ENCODE data around the gene RAB34. TPM values are rescaled to one million over a fixed set of nuclear protein-coding genes. Genes with fewer than 3 reads are reported as not detected.

The RAB34 gene
- total RNA-seq, 2 donors from 2014 or later, result 6.9 to 17.4 TPM

- ATAC-seq (no peak), DNase-seq (no peak)
- intact Hi-C loops (cut with DNase I, micrococcal nuclease), result no loop called here
These were observed 14.0 kb downstream of the RAB34 start for GRCh38 chr17:28703552-28704218.

DNA sequence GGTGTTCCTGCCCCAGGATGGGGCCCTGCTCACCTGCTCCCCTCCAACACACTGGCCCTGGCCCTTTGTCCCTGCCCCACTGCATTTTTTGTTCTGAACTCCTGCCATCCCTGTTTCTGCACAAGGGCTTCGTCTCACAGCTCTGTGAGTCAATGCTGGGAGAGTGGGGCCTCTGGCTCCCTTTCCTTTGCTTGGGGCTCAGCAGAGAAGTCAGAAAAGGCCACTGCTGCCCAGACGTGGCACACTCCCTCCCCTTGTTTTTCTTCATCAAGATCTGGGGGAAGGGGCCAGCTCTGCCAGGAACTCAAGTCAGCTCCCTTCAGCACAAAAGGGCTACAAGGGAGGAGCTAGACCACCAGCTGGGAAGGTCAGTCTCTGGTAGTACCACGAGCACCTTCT is 14.9 kb downstream of the RAB34 start:
- intact Hi-C loops (cut with DNase I, micrococcal nuclease), result no loop called here
- ATAC-seq (no peak), DNase-seq (no peak)

GRCh38 chr17:28702026-28702751 is 15.5 kb downstream of the RAB34 start:
- intact Hi-C loops (cut with DNase I, micrococcal nuclease), result no loop called here
- DNase-seq (no peak), ATAC-seq (no peak)

DNA sequence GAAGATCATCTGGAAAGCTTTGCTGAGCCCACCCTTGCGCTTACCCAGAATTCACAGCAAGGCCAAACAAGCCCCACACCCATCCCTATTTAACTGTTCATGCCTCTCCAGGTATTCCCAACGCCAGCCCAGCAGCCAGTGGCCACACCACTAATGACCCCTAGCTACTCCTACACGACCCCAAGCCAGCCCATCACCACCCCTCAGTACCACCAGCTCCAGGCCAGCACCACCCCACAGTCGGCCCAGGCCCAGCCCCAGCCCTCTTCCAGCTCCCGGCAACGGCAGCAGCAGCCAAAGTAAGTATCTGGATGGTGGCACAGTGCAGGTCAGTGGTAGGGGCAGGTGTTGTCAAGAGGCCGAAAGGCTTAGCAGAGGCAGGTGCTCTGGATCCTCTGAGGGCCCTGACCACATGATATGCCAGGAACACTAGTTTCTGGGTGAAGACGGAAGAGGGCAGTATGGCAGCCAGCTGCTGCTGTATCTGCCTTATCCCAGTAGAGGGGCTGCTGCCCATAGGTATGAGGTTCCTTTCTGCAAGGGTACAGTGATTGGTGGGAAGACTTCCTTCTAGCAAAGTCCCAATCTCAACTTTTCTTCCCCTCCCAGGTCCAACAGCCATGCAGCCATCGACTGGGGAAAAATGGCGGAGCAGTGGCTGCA is 16.7 kb downstream of the RAB34 start:
- ATAC-seq, result no peak
- intact Hi-C loops (cut with DNase I, micrococcal nuclease), result no loop called here
- no peak for DNase-seq

DNA sequence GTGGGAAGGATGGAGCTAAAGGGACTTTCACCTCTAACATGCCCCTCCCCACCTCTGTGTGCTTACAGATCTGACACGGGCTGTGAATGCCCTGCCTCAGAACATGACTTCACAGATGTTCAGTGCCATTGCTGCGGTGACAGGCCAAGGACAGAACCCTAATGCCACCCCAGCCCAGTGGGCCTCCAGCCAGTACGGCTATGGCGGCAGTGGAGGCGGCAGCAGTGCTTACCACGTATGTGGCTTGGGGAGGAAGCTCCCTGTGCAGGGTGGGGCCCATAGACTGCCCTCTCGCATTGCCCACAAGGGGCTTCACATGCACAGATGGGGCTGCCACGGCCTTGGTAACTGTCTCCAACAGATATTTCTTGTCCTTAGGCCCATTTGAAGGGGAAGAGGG is 17.4 kb downstream of the RAB34 start:
- ATAC-seq (no peak), DNase-seq (no peak)
- intact Hi-C loops (cut with DNase I, micrococcal nuclease), result no loop called here

- DNase-seq (peak; percentile 84 to 86), ATAC-seq (peak; percentile 95)
- intact Hi-C loops (cut with DNase I, micrococcal nuclease), result no loop called here
These were observed 19.3 kb downstream of the RAB34 start for GRCh38 chr17:28698253-28698941.

DNA sequence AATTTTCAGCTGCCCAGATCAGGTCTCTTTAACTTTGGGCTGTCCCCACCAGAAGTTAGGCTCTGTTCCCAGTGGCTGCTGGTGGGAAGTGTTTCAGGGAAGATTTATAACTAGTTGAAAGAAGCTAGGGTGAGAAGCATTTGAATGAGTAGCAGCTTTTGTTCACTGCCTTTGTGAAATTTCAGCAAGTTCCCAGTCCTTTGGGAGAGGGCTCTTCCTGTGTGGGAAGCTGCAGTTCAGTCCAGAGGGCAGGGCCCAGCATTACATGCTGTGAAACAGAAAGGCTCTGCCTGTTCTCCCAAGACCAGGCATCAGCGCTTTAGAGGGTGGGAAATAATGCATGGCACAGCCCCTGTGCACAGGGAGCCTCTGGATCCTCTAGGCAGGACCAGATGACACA is 23.8 kb downstream of the RAB34 start:
- intact Hi-C loops (cut with DNase I, micrococcal nuclease), result no loop called here
- ATAC-seq, result no peak
- DNase-seq, result no peak

DNA sequence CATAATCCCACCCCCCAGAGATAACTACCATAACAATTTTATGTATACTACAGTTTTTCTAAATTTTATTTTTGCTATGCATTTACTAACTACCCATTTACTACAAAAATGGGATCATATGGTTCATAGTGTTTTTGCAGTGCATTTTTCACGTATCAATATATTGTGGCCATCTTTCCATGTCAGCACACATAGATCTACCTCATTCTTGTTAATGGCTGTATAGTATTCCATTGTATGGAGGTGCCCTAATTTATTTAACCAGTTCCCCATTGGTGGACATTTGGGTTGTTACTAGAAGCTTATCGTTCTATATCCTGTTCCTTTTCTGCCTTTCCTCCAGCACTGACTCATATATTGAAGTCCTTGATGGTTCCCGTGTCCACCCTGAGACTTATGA is 28.7 kb downstream of the RAB34 start:
- intact Hi-C loops (cut with DNase I, micrococcal nuclease), result no loop called here
- DNase-seq, result no peak
- ATAC-seq, result no peak

GRCh38 chr17:28688481-28688880 is 29.2 kb downstream of the RAB34 start:
- DNase-seq (no peak), ATAC-seq (no peak)
- intact Hi-C loops (cut with DNase I, micrococcal nuclease), result no loop called here

DNA sequence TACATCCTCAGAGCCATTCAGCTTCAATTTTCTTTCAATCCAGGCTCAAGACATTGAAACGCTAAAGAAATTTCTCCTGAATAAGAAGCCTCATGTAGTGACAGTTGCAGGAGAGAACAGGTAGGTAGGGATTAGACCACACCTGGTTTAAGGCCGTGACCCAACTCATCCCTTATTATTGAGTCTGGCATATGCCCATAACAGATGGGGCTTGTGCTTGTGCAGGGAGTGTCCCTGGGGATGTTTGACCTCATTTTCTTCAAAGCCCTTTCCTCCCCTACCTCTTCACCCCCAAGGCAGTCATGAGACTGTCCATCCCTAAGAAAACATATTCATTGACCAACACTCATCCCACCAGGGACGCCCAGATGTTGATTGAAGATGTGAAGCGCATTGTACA is 31.4 kb downstream of the RAB34 start:
- no peak for DNase-seq
- ATAC-seq, result no peak
- intact Hi-C loops (cut with DNase I, micrococcal nuclease), result no loop called here

DNA sequence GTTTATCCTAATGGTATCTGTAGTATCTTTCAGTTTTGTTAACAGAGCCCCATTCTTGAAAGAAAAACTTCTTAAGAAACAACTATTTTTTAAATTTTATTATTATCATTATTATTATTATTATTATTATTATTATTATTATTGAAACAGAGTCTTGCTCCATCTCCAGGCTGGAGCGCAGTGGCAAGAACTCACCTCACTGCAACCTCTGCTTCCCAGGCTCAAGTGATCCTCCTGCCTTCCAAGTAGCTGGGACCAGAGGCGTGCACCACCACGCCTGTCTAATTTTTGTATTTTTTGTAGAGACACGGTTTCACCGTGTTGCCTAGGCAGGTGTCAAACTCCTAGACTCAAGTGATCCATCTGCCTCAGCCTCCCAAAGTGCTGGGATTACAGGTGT is 32.3 kb downstream of the RAB34 start:
- ATAC-seq, result no peak
- DNase-seq, result no peak

DNA sequence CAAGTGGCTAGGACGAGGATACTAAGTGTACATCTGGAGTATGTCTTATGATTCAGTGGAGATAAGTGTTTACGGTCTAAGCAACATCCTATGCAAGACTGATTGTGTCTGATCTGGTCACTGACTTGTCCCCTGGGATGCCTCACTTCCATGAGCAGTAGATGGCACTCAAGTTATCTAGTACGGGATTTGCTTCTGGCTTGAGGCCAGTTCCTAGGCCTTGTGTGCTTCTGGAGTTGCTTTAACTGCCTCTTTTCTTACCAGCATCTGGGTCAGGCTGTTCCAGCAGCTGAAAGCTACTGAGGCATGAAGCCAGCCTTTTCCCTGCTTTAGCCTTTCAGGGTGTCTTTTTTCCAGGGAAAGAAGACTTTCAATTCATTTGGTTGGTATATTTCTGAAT is 32.7 kb downstream of the RAB34 start:
- peak; percentile 47 to 55 for DNase-seq
- peak; percentile 89 for ATAC-seq
- intact Hi-C loops (cut with DNase I, micrococcal nuclease), result no loop called here

More for the DNA sequence above, 32.3 kb downstream of the RAB34 start:
- intact Hi-C loops (cut with DNase I, micrococcal nuclease), result no loop called here

- intact Hi-C loops (cut with DNase I, micrococcal nuclease), result no loop called here
- ATAC-seq, result no peak
- DNase-seq, result no peak
These were observed 35.0 kb downstream of the RAB34 start for GRCh38 chr17:28682655-28683054.

DNA sequence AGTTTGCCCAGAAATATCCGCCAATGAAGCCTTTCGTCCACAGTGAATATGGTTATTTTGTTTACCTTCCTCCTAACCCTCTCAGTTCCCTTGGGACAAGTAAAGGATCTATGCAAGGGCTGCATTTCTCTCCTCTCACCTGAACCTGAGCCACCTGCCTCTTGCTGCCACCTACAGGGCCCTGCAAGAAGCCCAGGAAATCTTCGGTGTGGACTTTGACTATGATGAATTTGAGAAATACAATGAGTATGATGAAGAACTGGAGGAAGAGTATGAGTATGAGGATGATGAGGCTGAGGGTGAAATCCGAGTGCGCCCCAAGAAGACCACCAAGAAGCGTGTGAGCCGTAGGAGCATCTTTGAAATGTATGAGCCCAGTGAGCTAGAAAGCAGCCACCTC is 41.7 kb downstream of the RAB34 start:
- ATAC-seq (peak; percentile 95), DNase-seq (peak in 1 of 2 donors; percentile 32)
- intact Hi-C loops (cut with DNase I, micrococcal nuclease), result no loop called here

DNA sequence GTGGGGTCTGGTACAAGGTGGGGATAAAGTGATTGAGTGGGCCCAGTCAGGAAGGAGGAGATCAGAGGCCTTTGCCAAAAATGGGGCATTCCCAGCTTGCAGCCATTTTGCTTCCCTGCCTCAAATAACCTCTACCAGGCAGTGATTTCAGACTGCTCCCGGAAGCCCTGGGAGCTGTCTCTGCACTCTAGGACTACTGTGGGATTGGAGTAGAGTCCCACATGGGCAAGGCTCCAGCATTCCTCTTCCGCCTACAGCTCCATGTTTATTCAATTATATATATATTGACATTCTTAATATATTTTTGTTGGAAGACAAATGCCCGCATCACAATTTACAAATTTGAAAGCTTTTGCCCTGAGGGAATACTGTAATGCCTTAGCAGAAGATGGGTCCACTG is 42.2 kb downstream of the RAB34 start:
- DNase-seq (no peak), ATAC-seq (no peak)

DNA sequence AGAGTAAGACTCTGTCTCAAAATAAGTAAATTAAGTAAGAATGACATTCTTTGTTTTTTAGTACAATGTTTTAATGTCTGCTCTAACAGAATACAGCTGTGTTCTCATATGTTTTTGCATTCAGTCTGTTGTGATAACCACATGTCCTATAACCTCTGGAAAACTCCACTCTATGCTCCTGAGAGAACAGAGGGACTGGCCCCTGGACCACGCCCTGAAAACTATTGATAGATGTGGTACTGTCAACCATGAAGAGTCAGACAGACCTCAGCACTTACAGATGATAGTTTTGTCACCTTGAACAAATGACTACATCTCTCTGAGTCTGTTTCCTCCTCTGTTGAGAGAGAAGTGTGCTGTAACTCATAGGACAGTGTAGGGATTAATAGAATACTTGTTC is 47.8 kb downstream of the RAB34 start:
- intact Hi-C loops (cut with DNase I, micrococcal nuclease), result no loop called here
- ATAC-seq, result no peak
- DNase-seq, result no peak

More for the DNA sequence above, 42.2 kb downstream of the RAB34 start:
- intact Hi-C loops (cut with DNase I, micrococcal nuclease), result no loop called here

GRCh38 chr17:28667870-28668269 is 49.8 kb downstream of the RAB34 start:
- DNase-seq, result no peak
- intact Hi-C loops (cut with DNase I, micrococcal nuclease), result no loop called here
- no peak for ATAC-seq

- ATAC-seq, result no peak
- no peak for DNase-seq
- intact Hi-C loops (cut with DNase I, micrococcal nuclease), result no loop called here
These were observed 51.7 kb downstream of the RAB34 start for GRCh38 chr17:28665994-28666393.

All from left colon (tissue), 2 donors.